Activated T-cell treated with anti-CD3 and anti-CD28 coated beads for 4 hours (primary cell): ENCODE results near the gene MAD2L1.
"Not testable (repeated sequence)": the region's sequence is repeated elsewhere in the genome, so short reads cannot be mapped to it uniquely, and the experiment has no call there.

Experiments used
- DNase-seq: peaks from one replicate; pipeline ENCODE4 v3.0.0-alpha.2; 2020

Gene MAD2L1

DNA sequence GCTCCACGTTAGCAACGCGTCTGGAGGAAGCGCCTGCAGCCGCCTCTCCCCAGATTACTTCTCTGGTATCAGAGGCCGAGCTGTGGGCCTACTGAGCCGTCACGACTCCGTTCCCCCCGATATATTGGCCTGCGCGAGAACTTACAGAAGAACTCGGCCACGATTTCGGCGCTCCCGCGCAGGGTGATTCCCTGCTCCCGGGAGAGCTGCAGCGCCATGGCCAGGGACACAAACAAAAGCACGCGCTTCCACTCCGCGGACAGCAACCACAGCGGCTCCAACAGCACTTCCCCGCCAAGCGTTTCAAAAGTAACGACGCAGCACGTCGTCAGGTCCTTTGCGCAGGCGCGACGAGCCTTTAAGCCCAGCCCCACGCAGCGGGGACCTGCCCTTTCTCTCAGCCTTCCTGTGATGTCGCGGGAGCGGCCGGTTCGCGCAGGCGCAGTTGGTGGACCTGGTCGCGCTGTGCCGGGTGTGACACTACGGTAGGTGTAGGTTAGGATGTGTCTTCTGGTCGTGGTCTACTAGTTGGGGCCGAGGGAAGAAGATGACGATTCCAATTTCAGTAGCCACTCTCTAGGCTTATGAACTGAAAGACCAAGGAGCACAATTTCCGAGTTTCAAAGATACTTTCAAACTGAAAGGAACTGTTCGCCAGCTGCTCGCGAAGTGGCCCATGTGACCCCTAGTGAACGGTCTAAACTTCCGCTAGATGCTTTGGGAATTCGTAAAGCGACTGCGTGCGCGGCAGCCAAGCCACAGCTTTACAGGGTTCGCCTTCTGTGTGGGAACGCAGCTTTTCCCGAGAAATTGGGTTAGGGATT lies at the start of gene MAD2L1:
Gene MAD2L1, minus strand, starts transcription at position 332 of the 824 bp plus-strand sequence. Its CDS starts 114 bp downstream, at position 218.
- peak; percentile 97 for DNase-seq

DNA sequence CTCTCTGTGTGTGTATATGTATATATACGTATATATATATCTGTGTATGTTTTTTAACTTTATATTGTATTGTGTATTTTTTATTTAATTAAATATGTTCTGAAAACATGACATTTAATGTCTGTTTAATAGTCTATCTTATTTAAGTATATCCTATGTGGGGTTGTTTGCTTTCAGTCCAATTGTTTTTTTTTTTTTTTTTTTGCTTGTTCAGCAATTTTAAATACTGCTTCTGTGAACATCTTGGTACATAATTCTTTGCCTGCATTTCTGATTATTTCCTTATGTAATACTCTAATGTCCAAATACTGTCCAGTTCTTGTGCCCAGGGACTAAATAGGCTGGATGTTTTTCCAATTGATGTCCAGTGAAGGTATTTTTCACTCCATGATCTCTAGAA lies 45.1 kb upstream of the MAD2L1 start:
- no peak for DNase-seq

- DNase-seq: no peak
Measured at GRCh38 chr4:120109406-120109805, 42.8 kb upstream of the MAD2L1 start.

DNA sequence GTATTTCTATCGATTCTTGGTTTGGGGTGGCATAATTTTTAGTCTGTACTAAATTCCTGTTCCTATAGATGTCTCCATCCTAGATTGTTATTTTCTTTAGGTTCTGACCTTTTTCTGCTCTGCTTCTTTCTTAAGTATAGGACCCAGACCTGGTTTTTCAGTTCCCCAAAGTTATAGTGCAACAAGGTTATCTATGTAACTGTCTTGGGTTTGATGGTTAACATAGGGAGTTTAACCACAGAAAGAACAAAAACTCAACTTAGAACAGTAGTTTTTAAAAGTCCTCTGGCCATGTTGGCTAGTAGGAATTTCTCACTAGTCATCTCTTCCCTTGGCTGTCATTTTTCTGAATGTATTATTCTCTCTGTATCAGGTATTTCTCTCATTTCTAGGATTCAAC lies 38.8 kb upstream of the MAD2L1 start:
- DNase-seq: no peak

GRCh38 chr4:120096508-120097297 lies 30.1 kb upstream of the MAD2L1 start:
- no peak for DNase-seq

DNA sequence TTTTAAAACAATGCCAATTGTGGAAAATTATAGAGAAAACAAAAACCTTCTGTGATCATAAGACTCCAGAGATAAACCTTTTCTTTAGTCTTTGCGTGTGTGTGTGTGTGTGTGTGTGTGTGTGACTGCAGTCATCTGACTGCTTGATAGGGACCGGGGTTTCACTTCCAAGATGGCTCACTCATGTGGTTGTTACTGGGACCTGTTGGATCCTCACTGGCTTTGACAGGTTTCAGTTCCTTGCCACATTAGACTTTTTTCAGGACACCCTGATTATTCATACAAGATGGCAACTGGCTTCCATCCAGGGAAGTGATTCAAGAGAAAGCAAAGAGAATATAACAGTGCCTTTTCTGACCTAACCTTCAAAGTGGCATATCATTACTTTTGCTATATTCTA lies 21.9 kb upstream of the MAD2L1 start:
- no peak for DNase-seq

DNA sequence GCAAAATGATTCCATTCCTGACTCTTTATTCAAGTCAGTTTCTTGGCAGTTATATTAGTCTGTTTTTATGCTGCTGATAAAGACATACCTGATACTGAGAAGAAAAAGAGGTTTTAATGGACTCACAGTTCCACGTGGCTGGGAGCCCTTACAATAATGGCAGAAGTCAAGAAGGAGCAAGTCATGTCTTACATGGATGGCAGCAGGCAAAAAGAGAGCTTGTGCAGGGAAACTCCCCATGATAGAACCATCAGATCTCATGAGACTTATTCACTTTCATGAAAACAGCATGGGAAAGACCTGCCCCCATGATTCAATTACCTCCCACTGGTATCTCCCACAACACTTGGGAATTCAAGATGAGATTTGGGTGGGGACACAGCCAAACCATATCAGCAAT lies 21.4 kb upstream of the MAD2L1 start:
- not testable (repeated sequence) for DNase-seq

GRCh38 chr4:120085705-120086104 lies 19.1 kb upstream of the MAD2L1 start:
- no peak for DNase-seq

- DNase-seq: no peak
Measured at GRCh38 chr4:120084327-120084726, 17.7 kb upstream of the MAD2L1 start.

DNA sequence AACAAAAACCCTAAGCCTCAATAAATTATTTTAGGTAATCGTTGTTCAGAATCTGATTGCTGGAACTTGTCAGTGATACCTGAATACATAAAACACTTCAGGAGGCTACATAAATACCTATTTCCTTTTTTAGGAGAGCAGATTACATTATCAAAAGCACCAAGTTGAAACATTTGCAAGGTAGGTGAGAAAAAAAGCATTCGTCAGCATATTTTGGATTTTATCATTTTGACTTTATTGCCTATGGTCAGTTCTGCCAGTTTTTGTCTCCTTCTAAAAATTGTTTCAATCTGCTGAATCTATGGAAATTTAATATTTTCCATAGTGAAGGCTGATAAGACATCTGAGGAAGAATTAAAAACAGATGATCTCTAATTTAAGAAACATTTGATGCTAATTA lies 16.5 kb upstream of the MAD2L1 start:
- no peak for DNase-seq

- no peak for DNase-seq
Measured at GRCh38 chr4:120082251-120082650, 15.6 kb upstream of the MAD2L1 start.

DNA sequence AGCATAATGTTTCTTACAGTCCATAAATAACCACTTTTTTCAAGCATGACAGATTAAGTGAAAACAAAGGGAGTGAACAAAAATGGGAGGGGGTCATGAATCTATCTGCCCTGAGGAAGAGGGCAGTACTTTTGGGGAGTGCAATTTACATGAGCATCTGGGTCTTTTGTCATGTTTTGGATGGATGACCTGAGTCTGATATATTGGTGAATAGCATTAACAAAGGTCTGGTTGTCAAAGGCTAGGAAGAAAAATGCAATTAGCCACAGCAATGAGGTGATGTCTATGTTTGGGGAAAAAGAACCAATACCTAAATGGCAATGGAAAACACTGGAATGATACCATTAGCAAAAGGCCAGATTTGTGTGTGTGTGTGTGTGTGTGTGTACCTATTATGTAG lies 15.1 kb upstream of the MAD2L1 start:
- no peak for DNase-seq

DNA sequence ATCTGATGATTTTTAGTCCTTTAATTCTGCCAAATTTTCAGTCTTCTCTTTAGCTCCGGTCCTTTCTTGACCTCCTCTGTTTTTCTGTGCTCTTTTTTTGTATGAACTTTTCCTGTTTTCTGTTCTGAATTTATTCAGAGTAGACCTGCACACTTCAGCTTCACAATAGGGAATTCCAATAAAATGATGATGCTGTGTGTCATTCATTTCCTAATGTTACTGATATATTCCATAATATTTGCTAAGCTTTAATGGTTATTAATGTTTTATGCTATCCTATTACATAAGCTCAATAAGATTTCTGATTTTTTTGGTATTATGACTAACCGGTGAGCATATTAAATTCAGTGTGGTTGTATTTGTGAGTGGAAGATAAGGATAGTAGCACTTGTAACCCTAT lies 13.9 kb upstream of the MAD2L1 start:
- DNase-seq: no peak

- DNase-seq: no peak
Measured at GRCh38 chr4:120079839-120080520, 13.3 kb upstream of the MAD2L1 start.

- DNase-seq: no peak
Measured at GRCh38 chr4:120078216-120078615, 11.6 kb upstream of the MAD2L1 start.

DNA sequence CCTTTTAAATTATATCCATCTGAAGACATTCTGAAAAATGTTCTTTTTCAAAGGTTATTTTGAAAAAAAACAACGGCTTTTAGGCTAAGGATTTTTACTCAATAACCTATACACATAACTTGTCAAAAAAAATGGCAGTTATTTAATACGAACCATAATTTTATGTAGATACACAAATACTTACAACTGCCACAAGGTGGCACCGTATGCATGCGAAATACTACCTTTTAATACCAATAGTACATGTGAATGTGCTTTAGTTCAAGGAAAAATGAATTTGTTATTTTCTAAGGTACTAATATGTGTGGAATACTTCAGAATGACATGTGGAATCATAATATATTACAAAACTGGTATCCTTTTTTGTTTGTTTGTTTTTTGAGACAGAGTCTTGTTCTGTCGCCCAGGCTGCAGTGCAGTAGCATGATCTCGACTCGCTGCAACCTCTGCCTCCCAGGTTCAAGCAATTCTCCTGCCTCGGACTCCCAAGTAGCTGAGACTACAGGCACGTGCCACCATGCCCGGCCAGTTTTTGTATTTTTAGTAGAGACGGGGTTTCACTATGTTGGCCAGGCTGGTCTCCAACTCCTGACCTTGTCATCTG lies 4.6 kb upstream of the MAD2L1 start:
- DNase-seq: peak; percentile 38

GRCh38 chr4:120070196-120070595 lies 3.5 kb upstream of the MAD2L1 start:
- DNase-seq: no peak

DNA sequence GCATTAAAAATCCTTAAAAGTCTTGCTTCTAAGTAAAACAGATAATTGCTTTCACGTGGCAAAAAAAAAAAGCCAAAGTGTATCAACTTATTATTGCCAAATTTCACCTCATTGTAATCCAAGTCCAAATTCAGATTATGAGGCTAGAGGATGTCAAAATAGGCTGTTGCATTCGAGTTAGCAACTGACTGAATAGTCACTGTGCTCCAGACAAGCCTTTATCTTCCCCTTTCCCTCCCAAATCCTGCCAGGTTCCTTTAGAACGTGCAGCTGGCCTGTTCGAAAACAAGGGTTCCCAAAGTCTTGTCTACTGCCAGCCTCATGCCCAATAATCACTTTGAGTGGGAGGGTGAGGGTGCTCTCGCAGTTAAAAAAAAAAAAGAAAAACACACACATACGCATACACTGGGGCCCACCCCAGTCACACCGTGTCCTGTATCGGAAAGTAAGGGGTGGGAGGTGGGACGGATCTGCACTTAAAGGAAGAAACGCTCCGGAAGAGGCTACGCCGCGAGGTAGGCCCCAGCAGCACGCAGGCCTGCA lies 603 bp downstream of the MAD2L1 start:
- no peak for DNase-seq

DNA sequence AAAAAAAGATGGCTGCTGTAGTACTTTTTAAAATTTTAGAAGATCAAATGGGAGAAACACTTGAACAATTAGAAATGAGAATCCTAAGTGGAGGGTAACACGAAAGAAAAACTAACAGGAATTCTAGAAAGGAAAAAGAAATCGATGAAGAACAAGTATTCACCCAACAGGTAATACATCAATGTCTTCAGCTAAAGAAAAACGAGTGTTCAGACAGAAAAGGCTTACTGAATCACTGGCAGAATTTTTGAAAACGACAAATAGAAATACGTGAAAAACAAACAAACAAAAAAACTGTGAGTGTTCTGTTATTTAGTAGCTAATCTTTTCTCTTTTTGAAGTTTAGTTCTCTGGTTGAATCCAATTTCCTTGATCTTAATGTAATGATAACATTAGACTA lies 1.8 kb downstream of the MAD2L1 start:
- DNase-seq: no peak

- not testable (repeated sequence) for DNase-seq
Measured at GRCh38 chr4:120063711-120064110, 2.9 kb downstream of the MAD2L1 start.

DNA sequence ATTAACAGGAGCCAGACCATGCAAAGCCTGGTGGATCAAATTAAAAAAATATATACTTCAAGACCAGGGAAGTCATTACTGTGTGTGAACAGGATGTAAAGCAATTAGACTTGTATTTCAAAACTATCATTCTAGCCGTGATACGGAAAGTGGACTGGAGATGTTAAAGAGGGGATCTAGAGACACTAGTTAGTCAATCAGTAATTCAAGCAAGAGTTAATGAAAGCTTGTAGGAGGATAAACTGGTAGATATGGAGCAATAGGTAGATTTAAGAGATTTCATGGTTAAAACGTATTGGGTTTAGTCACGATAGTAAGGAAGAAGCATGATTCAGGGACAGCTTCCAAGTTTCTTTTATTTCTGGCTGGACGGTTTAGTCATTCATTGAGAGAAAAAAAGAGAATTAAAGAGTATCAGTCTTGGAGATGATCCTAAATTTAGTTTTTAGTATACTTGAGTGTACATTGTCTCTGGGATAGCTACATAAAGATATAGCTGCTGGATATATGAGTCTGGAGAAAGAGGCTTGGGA lies 3.9 kb downstream of the MAD2L1 start:
- no peak for DNase-seq

- no peak for DNase-seq
Measured at GRCh38 chr4:120059036-120059435, 7.6 kb downstream of the MAD2L1 start.

DNA sequence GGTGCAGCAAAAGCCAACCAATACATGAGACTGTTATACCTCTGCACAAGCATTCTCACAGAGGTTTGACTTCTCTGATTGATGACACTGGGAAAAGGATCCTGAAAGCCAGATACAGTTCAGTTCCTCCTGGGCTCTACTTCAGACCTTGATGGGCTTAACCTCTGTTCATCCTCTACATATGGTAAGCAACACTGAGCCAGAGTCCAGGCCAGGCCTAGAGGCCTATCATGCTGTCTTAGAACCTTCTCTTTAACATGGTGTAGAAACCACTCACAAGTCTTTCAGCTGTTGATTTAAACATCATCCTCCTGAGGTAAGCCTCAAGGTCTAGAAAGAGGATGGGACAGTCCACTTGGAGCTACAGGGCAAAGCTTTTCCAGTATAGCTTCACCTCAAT lies 9.2 kb downstream of the MAD2L1 start:
- DNase-seq: no peak
